ENCODE results near the gene BCS1L. TPM values are rescaled to one million over a fixed set of nuclear protein-coding genes. Genes with fewer than 3 reads are reported as not detected.

The BCS1L gene
- total and polyA plus RNA-seq, 2 of the 8 experiments (the other 6 are each of a cell fraction or from before 2014, with no cell fraction given): 23.7 to 37.1 TPM

- Histone ChIP-seq H3K9ac (replicated peaks in 1 of 4; ENCODE audit: extremely low read depth in 1 of 4, low read depth in 3 of 4, low read length in 3 of 4) (no peak overlapping the region), H2BK20ac (ENCODE audit: low read length) (no peak overlapping the region), H3K79me2 (ENCODE audit: control insufficient read depth in 1 of 2, insufficient read depth in 2 of 2, low read length in 2 of 2) (no peaks in the 10 kb centered on the region), H3K36me3 (ENCODE audit: control insufficient read depth in 2 of 4, insufficient read depth in 4 of 4, low read length in 3 of 4) (peaks cover 0 to 16% (median 7%) of the 10 kb centered on the region in 4 experiments; a peak in 7 of 8 replicates), H3K14ac (ENCODE audit: insufficient read length) (no peak overlapping the region), H3K27me3 (replicated peaks in 1 of 4; ENCODE audit: control insufficient read depth in 3 of 4, extremely low read depth in 1 of 4, insufficient read depth in 3 of 4, low read length in 3 of 4) (no peaks in the 10 kb centered on the region), H4K5ac (ENCODE audit: insufficient read length, low read depth, low read length) (no peak overlapping the region), H3K27ac (ENCODE audit: low read depth, low read length) (no peak overlapping the region), H2BK5ac (ENCODE audit: low read depth, low read length) (no peak overlapping the region; the same call in 1 of the 2 replicates), H2AFZ (ENCODE audit: low read length) (no peak overlapping the region), H3K4me3 (ENCODE audit: extremely low read depth in 1 of 4, insufficient read depth in 2 of 4, low read depth in 3 of 4, low read length in 4 of 4) (no peak overlapping the region), H3K9me3 (ENCODE audit: insufficient read depth in 2 of 2, low read depth in 1 of 2, low read length in 1 of 2) (no peaks in the 10 kb centered on the region), H4K91ac (replicated peaks; ENCODE audit: insufficient read length, low read length) (no peak overlapping the region), H3K4me2 (ENCODE audit: insufficient read depth in 1 of 2, low read depth in 2 of 2, low read length in 2 of 2) (no peak overlapping the region), H2BK120ac (replicated peaks; ENCODE audit: low read depth, low read length) (no peak overlapping the region), H3K56ac (replicated peaks; ENCODE audit: insufficient read length, low read depth, low read length) (no peak overlapping the region), H2BK15ac (ENCODE audit: low read length) (no peak overlapping the region), H2BK12ac (ENCODE audit: low read depth, low read length) (no peak overlapping the region), H3K79me1 (ENCODE audit: low read depth, low read length) (no peaks in the 10 kb centered on the region), H4K8ac (ENCODE audit: extremely low read depth, insufficient read depth, low read length) (no peak overlapping the region; the same call in 1 of the 2 replicates), H3K23ac (ENCODE audit: insufficient read length) (no peak overlapping the region), H3K4ac (replicated peaks; ENCODE audit: insufficient read length, low read depth, low read length) (no peak overlapping the region), H4K20me1 (replicated peaks in 1 of 2; ENCODE audit: control insufficient read depth in 1 of 2, insufficient read depth in 2 of 2, low read length in 2 of 2) (peaks cover 0 to 2% of the 10 kb centered on the region in 2 experiments), H3K18ac (ENCODE audit: extremely low read depth, low read length) (no peak overlapping the region), H2AK5ac (ENCODE audit: low read depth, low read length) (no peak overlapping the region), H3K23me2 (ENCODE audit: low read depth, low read length) (no peaks in the 10 kb centered on the region), H3K4me1 (replicated peaks in 1 of 4; ENCODE audit: control insufficient read depth in 3 of 4, insufficient read depth in 4 of 4, low read length in 3 of 4) (no peaks in the 10 kb centered on the region)
- WGBS, 2 experiments (ENCODE audit: extremely low coverage in 1 of 2, insufficient coverage in 1 of 2, insufficient read length in 1 of 2, insufficient replicate concordance in 2 of 2, low coverage in 1 of 2, low lambda C conversion rate in 2 of 2, missing lambda C conversion rate in 1 of 2): 96% methylated on average over 8 of the region's 8 CpGs; no CpG with 5 or more reads in 1 of the 2 experiments
- TF ChIP-seq POLR2A (IDR thresholded peaks at IDR 0.05; ENCODE audit: control extremely low read depth in 1 of 2, low read depth in 2 of 2, low read length in 2 of 2) (no peak), NANOG (IDR thresholded peaks at IDR 0.05; ENCODE audit: insufficient read depth, low read depth, low read length, poor library complexity, severe bottlenecking) (no peak), BACH1 (IDR thresholded peaks at IDR 0.05; ENCODE audit: low read length) (no peak), CEBPB (IDR thresholded peaks at IDR 0.05; ENCODE audit: low read depth, low read length) (no peak), CBX5 (IDR thresholded peaks at IDR 0.05; ENCODE audit: low read depth, low read length) (no peak), MAFK (IDR thresholded peaks at IDR 0.05; ENCODE audit: low read depth, low read length) (no peak), RBBP5 (IDR thresholded peaks at IDR 0.05; ENCODE audit: borderline replicate concordance, low read depth, low read length) (no peak), TAF1 (IDR thresholded peaks at IDR 0.05; ENCODE audit: low read depth, low read length) (no peak), CTBP2 (IDR thresholded peaks at IDR 0.05; ENCODE audit: borderline replicate concordance, insufficient read depth, insufficient read length, low read length) (no peak), POU5F1 (IDR thresholded peaks at IDR 0.05; ENCODE audit: low read depth, low read length) (no peak)
- TF ChIP-seq, protein P1, sequence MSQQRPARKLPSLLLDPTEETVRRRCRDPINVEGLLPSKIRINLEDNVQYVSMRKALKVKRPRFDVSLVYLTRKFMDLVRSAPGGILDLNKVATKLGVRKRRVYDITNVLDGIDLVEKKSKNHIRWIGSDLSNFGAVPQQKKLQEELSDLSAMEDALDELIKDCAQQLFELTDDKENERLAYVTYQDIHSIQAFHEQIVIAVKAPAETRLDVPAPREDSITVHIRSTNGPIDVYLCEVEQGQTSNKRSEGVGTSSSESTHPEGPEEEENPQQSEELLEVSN (IDR thresholded peaks at IDR 0.05): no peak
- ChIA-PET CTCF (ENCODE audit: partially characterized antibody) (interaction anchor here (0.7 to 4.8 kb wide), 5 partner anchors 12 to 304 kb away, joined by 3 to 27 read pairs (median 4); partner anchors contain the start of gene PRKAG3), POLR2A (ENCODE audit: partially characterized antibody) (interaction anchor here (1.5 to 1.7 kb wide), 3 partner anchors 9 to 13 kb away, joined by 3 to 7 read pairs (median 4); no protein-coding TSS in a partner anchor)
- DNase-seq (ENCODE audit: low read depth in 1 of 2, low spot score in 2 of 2): no peak
- no peak for FAIRE-seq
These were observed 39.4 kb downstream of the BCS1L start for GRCh38 chr2:218698885-218699284.
